ENCODE results near the gene MAB21L3. TPM values are rescaled to one million over a fixed set of nuclear protein-coding genes. Genes with fewer than 3 reads are reported as not detected.

MAB21L3 gene
- total and polyA plus RNA-seq, 11 donors, result 0.04 to 0.15 (median 0.08) TPM; not detected in 8

- WGBS, 4 donors, result 84 to 89% (median 86%) methylated on average over 6 of the region's 6 CpGs
Observed at GRCh38 chr1:116129537-116129936, 18.3 kb downstream of the MAB21L3 start.

GRCh38 chr1:116130356-116130755 lies 19.2 kb downstream of the MAB21L3 start:
- TF ChIP-seq POLR2A (IDR thresholded peaks at IDR 0.05) (no peak), CTCF (IDR thresholded peaks at IDR 0.05) (no peak)
- intact Hi-C loops (cut with DNase I), result no loop called here
- Histone ChIP-seq H3K36me3 (no peaks in the 10 kb centered on the region), H3K27ac (no peak overlapping the region), H3K4me1 (no peaks in the 10 kb centered on the region), H3K4me3 (no peak overlapping the region), H3K9me3 (no peaks in the 10 kb centered on the region), H3K27me3 (no peaks in the 10 kb centered on the region)
- DNase-seq, result no peak
- ATAC-seq, result no peak

More at GRCh38 chr1:116129537-116129936, 18.3 kb downstream of the MAB21L3 start:
- DNase-seq, result no peak
- no peak overlapping the region for H3K4me3 ChIP-seq
- H3K27me3 ChIP-seq, result no peaks in the 10 kb centered on the region
- no peak overlapping the region for H3K27ac ChIP-seq
- H3K9me3 ChIP-seq, result no peaks in the 10 kb centered on the region
- no peaks in the 10 kb centered on the region for H3K4me1 ChIP-seq
- intact Hi-C loops (cut with DNase I), result no loop called here
- TF ChIP-seq CTCF (IDR thresholded peaks at IDR 0.05) (no peak), POLR2A (IDR thresholded peaks at IDR 0.05) (no peak)
- H3K36me3 ChIP-seq, result no peaks in the 10 kb centered on the region
- no peak for ATAC-seq

- TF ChIP-seq POLR2A (IDR thresholded peaks at IDR 0.05), result no peak
- TF ChIP-seq CTCF (IDR thresholded peaks at IDR 0.05), result no peak
- H3K36me3 ChIP-seq, result no peaks in the 10 kb centered on the region
- H3K4me3 ChIP-seq, result no peak overlapping the region
- H3K27me3 ChIP-seq, result no peaks in the 10 kb centered on the region
- intact Hi-C loops (cut with DNase I), result no loop called here
- no peaks in the 10 kb centered on the region for H3K4me1 ChIP-seq
- 80 to 94% (median 92%) methylated on average over 4 of the region's 4 CpGs for WGBS, 4 donors
- no peaks in the 10 kb centered on the region for H3K9me3 ChIP-seq
- ATAC-seq (no peak), DNase-seq (no peak)
- H3K27ac ChIP-seq, result no peak overlapping the region
Observed at GRCh38 chr1:116131170-116131569, 20.0 kb downstream of the MAB21L3 start.

GRCh38 chr1:116131866-116132605 lies 20.8 kb downstream of the MAB21L3 start:
- DNase-seq (no peak), ATAC-seq (no peak)
- no peaks in the 10 kb centered on the region for H3K27me3 ChIP-seq
- H3K27ac ChIP-seq, result no peak overlapping the region
- WGBS, 4 donors, result 75 to 89% (median 79%) methylated on average over 9 of the region's 9 CpGs
- no peak overlapping the region for H3K4me3 ChIP-seq
- intact Hi-C loops (cut with DNase I), result no loop called here
- TF ChIP-seq CTCF (IDR thresholded peaks at IDR 0.05), result no peak
- no peak for TF ChIP-seq POLR2A (IDR thresholded peaks at IDR 0.05)
- no peaks in the 10 kb centered on the region for H3K4me1 ChIP-seq
- no peaks in the 10 kb centered on the region for H3K36me3 ChIP-seq
- no peaks in the 10 kb centered on the region for H3K9me3 ChIP-seq

Measured in heart left ventricle (tissue), 16 donors.